NCI-H1436 treated with DMSO at 0.1 percent for 48 hours (cell line): ENCODE measurements around the gene TMC2.

ENCODE experiments used
- DNase-seq: peaks from one replicate; lab custom pipeline; 2025; lab: John Stamatoyannopoulos, UW

TMC2 gene

DNA sequence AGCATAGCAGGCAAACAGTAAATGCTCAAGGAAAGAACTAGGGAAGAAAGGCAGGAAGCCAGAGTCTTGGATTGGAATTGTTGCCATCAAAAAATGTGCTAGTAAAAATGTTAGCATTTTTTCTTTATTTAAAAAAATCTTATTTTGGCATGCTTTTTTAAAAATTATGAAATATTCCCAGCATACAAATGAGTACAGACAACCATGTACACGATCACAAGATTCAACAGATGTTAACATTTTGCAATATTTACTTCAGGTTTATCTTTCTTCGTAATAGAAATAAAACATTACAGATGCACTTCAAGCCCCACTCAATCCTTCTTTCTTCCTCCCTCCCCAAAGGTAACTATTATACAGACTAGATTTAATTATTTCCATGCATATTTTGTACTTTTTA, 88.7 kb downstream of the TMC2 start:
- no peak for DNase-seq

DNA sequence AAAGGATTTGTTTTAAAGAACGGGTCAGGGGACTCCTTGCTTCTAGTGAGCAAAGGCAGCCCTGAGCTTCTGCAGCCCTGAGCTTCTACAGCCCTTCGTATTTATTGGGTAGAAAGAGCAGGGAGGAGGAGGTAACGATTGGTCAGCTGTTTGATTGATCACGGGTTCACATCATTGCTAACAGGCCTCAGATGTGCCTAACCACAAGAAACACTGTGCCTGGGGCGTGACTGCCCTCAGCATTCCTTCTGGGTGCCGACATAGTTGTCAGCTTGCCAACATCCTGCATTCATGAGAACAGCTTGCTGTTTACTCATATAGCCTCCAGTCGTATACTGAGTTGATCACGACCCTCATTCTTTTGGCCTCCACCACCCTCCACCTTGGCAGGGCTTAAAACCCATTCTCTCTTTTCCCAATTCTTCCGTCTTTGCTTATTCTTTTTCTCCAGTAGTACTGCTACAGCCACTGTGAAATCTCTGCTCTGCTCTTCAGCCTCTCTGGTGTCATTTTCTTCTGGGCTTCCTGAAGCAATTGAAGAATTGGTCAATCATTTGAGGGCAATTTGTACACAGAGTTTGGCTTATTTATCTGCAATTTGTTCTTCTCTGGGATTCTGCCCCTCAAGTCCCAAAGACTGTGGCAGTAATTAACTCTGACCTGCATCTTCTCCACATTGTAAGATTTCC, 90.6 kb downstream of the TMC2 start:
- no peak for DNase-seq

DNA sequence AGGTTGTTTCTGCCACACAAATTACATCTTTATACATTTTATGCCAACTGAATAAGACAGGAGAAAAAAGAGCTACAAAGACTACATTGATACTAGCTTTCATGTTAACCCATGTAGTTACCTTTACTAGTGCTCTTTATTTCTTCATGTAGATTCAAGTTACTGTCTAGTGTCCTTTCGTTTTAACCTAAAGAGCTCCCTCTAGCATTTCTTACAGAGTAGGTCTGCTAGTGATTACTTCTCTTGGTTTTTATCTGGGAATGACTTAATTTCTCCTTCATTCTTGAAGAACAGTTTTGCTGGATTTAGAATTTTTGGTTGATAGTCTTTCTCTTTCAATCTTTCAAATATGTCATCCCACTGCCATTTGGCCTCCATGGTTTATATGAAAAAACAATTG, 94.9 kb downstream of the TMC2 start:
- no peak for DNase-seq

DNA sequence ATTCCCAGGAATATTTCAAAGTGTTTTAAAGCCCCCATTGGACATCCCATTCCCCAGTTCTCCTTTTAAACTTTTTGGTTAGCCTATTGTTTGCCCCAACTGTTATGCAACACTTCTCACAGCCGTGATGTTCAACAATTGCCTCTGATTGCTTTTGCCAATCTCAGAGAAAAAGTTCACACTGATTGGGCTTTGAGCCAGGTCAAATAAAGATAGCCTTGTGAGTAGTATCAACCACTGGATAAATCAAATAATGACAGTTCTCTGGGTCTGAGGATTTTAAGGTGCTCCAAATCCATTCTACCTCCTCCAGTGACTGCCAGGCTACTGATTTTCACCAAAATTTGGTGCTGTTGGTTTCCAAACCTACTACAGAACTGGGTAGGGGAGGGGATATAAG, 97.0 kb downstream of the TMC2 start:
- no peak for DNase-seq

DNA sequence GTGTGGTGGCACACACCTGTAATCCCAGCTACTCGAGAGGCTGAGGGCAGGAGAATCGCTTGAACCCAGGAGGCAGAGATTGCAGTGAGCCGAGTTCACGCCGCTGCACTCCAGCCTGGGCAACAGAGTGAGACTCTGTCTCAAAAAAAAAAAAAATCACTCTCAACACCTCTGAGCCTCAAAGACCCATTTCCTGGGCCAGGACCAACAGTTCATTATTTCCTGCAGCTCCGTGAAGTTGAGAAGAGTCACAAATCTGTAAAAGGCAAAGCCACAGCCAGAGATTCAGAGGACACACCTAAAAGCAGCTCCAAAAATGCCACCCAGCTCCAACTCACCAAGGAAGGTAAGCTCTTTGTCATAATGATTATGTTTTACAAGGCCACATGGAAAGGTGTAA, 100.9 kb downstream of the TMC2 start:
- DNase-seq: no peak

DNA sequence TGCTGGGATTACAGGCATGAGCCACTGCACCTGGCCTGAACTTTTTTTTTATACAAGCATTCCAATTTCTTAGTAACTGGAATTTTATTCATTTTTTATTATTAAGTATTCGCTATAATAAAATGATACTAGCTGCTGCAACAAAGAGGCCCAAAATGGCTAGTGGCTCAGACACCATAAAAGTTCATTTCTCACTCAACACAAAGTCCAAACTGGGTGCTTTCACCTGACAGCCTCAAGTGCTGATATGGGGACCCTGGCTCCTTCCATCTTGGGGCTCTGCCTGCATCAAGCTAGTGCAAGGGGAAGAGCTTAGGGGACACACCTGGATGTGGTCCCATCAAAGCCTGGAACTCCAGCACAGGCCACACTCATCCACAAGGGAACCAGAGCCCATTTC, 103.9 kb downstream of the TMC2 start:
- DNase-seq: no peak

DNA sequence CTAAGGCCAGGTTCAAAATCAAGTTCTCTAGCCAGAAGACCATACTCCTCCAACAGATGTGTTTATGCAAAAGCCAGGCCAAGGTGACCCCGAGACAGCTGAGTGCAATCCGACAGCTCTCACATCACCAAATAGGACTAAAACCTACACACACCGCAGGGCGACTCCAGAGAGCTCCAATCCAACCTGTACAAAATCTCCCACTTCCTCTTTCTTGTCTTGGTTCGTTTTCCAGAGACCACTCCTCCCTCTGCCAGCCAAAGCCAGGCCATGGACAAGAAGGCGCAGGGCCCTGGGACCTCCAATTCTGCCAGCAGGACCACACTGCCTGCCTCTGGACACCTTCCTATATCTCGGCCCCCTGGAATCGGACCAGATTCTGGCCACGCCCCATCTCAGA, 104.5 kb downstream of the TMC2 start:
- no peak for DNase-seq

- no peak for DNase-seq
These were observed 107.3 kb downstream of the TMC2 start for GRCh38 chr20:2643708-2644107.

GRCh38 chr20:2651772-2652723, 115.7 kb downstream of the TMC2 start, which contains the start of gene NOP56:
Gene NOP56, plus strand, starts transcription at chr20:2652632. Its CDS starts 29 bp downstream, at chr20:2652661.
- no peak for DNase-seq

GRCh38 chr20:2652724-2653555, 116.6 kb downstream of the TMC2 start:
- no peak for DNase-seq

DNA sequence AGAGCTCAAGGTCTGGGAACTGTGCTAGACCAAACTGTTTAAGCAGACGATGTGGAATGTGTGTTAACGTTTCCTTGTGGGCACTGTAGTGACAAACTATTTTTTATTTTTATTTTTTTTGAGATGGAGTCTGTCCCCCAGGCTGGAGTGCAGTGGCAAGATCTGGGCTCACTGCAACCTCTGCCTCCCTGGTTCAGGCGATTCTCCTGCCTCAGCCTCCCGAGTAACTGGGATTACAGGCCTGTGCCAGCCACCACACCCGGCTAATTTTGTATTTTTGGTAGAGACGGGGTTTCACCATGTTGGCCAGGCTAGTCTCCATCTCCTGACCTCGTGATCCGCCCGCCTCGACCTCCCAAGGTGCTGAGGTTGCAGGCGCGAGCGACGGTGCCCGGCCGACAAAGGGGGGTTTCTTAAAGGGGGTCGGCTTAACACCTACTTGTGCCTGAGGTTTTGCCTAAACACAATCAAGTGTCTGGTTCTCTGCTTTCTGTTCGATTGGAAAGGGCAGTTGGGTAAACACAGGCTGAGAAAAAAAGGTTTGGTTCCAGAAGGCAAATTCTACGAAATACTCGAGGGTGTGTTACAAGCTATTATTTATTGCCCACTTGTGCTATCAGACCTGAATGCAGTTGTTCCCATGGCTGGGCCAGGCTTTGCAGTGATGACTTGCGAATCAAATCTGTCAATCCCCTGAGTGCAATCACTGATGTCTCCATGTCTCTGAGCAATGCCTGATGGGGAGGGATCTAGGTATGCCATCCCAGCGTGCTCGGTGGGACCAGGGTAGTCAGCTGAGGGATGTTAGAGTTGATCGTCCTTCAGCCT, 117.4 kb downstream of the TMC2 start:
- DNase-seq: no peak

GRCh38 chr20:2654384-2654822, 118.0 kb downstream of the TMC2 start:
- no peak for DNase-seq

DNA sequence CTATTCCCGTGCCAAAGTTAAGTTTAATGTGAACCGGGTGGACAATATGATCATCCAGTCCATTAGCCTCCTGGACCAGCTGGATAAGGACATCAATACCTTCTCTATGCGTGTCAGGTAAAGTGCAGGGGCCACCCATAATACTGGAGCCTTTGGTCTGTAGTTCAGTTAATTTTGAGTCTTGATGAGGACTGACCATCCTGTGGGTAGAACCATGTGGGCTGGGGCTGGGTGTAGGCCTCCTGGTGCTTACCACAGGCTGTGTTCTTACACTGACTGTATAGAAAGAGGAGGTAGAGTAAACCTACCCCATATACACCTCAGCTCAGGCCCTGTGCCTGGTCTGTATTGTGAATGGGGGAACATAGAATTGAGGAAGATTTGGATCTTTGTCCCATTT, 118.5 kb downstream of the TMC2 start:
- no peak for DNase-seq

- DNase-seq: no peak
These were observed 119.2 kb downstream of the TMC2 start for GRCh38 chr20:2655331-2656116.

DNA sequence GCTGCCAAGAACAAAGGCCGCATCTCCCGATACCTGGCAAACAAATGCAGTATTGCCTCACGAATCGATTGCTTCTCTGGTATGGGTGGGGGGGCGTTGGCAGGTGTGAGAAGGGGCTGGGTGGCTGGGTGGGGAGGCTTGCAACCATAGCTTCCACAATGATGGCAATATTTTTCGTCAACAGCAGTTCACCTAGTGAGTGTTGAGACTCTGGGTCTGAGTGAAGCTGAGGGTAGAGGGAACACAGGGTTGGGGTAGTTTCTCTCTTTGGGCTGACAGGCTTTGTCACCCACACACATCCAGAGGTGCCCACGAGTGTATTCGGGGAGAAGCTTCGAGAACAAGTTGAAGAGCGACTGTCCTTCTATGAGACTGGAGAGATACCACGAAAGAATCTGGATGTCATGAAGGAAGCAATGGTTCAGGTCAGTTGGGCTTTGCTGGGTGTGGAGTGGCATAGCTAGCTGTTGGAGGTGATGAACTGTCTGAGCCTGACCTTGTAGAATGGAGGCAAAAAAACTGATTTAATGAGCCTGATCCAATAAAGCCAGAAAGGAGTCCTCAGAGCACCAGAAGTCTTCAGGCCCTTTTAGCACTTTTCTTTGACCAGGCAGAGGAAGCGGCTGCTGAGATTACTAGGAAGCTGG, 120.2 kb downstream of the TMC2 start:
- DNase-seq: no peak

GRCh38 chr20:2657241-2657640, 120.9 kb downstream of the TMC2 start:
- DNase-seq: no peak

DNA sequence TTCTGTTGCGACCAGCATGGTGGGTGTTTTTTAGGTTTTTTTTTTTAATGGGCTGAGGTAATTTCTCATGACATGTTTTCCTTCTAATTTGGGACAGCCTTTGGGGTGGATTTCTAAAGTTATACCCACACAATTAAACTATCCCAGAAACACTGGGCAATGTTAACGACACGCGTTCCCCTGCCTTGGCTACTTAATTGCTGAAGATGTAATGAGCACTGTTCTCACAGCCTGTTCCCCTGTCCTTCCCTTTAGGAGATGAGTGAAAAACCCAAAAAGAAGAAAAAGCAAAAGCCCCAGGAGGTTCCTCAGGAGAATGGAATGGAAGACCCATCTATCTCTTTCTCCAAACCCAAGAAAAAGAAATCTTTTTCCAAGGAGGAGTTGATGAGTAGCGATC, 121.3 kb downstream of the TMC2 start:
- no peak for DNase-seq

- DNase-seq: no peak
These were observed 122.3 kb downstream of the TMC2 start for GRCh38 chr20:2658414-2659354.

GRCh38 chr20:2659547-2659946, 123.2 kb downstream of the TMC2 start:
- DNase-seq: no peak
